ENCODE results near the gene PTPRD. TPM values are rescaled to one million over a fixed set of nuclear protein-coding genes. Genes with fewer than 3 reads are reported as not detected.
A peak's percentile ranks its signal among the peaks of the same experiment; 100 is the strongest.

PTPRD gene
- total RNA-seq, 1 donor: 26.3 TPM

- no peak for TF ChIP-seq CTCF (IDR thresholded peaks at IDR 0.05; ENCODE audit: insufficient read depth, low read depth, low read length)
- DNase-seq (ENCODE audit: low read depth): peak; percentile 3
- H3K4me3 ChIP-seq (ENCODE audit: low read depth, low read length): no peak overlapping the region
Observed at GRCh38 chr9:10204276-10204675, 408.5 kb downstream of the PTPRD start.

GRCh38 chr9:10173561-10173960 is 439.2 kb downstream of the PTPRD start:
- TF ChIP-seq CTCF (IDR thresholded peaks at IDR 0.05; ENCODE audit: insufficient read depth, low read depth, low read length): no peak
- H3K4me3 ChIP-seq (ENCODE audit: low read depth, low read length): no peak overlapping the region
- DNase-seq (ENCODE audit: low read depth): no peak

- no peak for TF ChIP-seq CTCF (IDR thresholded peaks at IDR 0.05; ENCODE audit: insufficient read depth, low read depth, low read length)
- DNase-seq (ENCODE audit: low read depth): no peak
- no peak overlapping the region for H3K4me3 ChIP-seq (ENCODE audit: low read depth, low read length)
Observed at GRCh38 chr9:10172476-10172875, 440.3 kb downstream of the PTPRD start.

GRCh38 chr9:10168241-10168640 is 444.6 kb downstream of the PTPRD start:
- no peak overlapping the region for H3K4me3 ChIP-seq (ENCODE audit: low read depth, low read length)
- no peak for DNase-seq (ENCODE audit: low read depth)
- TF ChIP-seq CTCF (IDR thresholded peaks at IDR 0.05; ENCODE audit: insufficient read depth, low read depth, low read length): no peak

- DNase-seq (ENCODE audit: low read depth): no peak
- no peak for TF ChIP-seq CTCF (IDR thresholded peaks at IDR 0.05; ENCODE audit: insufficient read depth, low read depth, low read length)
- H3K4me3 ChIP-seq (ENCODE audit: low read depth, low read length): no peak overlapping the region
Observed at GRCh38 chr9:10148796-10149195, 464.0 kb downstream of the PTPRD start.

- no peak for TF ChIP-seq CTCF (IDR thresholded peaks at IDR 0.05; ENCODE audit: insufficient read depth, low read depth, low read length)
- no peak for DNase-seq (ENCODE audit: low read depth)
- H3K4me3 ChIP-seq (ENCODE audit: low read depth, low read length): no peak overlapping the region
Observed at GRCh38 chr9:10146517-10147331, 466.1 kb downstream of the PTPRD start.

- H3K4me3 ChIP-seq (ENCODE audit: low read depth, low read length): no peak overlapping the region
- no peak for TF ChIP-seq CTCF (IDR thresholded peaks at IDR 0.05; ENCODE audit: insufficient read depth, low read depth, low read length)
- DNase-seq (ENCODE audit: low read depth): no peak
Observed at GRCh38 chr9:10144355-10144754, 468.4 kb downstream of the PTPRD start.

Data from fibroblast of villous mesenchyme (primary cell).